ENCODE data around the gene GREB1. TPM values are rescaled to one million over a fixed set of nuclear protein-coding genes. Genes with fewer than 3 reads are reported as not detected.

The GREB1 gene
- total RNA-seq, 1 experiment from 2014 or later = 0.57 TPM

DNA sequence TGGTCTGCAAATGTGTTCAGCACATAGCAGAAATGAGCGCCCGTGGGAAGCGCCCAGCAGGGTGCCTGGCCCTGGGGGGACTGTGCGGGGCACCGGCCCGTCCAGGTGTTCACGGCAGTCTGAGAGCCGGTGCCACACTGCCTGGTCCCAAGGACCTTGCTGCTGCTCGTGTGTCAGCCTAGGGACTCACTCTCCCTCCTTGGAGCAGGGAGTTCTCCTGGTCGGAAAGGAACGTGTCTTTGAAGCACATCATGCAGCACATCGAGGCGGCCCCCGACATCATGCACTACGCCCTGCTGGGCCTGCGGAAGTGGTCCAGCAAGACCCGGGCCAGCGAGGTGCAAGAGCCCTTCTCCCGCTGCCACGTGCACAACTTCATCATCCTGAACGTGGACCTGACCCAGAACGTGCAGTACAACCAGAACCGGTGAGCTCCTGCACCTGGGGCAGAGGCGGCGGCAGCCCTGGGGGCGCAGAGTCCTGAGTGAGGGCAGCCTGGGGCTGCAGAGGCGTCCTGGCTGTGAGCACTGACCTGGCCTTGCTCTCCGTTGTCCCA is 100.2 kb downstream of the GREB1 start:
- DNase-seq (ENCODE audit: low read depth) = no peak

DNA sequence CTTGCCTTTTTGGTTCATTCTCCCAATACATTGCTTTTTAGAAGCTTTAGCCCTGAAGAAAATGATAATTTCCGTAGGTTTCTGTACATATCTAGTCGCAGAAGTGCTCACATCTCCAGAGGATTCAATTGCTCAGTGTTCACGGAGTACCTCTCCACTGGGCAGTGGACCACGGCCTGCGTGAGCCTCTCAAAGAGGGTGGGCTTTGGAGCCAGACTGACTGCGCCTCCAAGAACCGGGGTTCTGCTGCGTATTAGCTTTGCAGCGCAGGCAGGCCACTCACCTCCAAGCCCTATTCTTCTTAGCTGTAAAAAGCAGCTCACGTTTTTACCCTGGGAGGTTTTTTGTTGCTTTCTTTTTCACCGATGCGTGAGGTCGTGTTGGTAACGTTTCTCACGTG is 100.7 kb downstream of the GREB1 start:
- no peak for DNase-seq (ENCODE audit: low read depth)

DNA sequence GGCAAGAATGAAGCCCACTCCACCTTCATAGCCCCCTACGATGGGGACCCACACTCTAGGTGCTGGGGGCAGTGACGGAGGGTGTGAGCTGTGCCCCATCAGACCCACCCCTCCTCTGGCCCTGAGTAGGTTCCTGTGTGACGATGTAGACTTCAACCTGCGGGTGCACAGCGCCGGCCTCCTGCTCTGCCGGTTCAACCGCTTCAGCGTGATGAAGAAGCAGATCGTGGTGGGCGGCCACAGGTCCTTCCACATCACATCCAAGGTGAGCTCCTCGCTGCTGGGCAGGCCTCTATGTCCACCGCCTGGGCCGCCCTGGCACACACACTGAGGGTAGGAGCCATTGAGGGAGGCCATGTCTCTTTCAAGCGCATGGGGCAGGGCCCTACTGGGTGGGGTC is 101.3 kb downstream of the GREB1 start:
- DNase-seq (ENCODE audit: low read depth) = no peak

- DNase-seq (ENCODE audit: low read depth) = no peak
Measured at GRCh38 chr2:11636593-11637295, 102.9 kb downstream of the GREB1 start.

DNA sequence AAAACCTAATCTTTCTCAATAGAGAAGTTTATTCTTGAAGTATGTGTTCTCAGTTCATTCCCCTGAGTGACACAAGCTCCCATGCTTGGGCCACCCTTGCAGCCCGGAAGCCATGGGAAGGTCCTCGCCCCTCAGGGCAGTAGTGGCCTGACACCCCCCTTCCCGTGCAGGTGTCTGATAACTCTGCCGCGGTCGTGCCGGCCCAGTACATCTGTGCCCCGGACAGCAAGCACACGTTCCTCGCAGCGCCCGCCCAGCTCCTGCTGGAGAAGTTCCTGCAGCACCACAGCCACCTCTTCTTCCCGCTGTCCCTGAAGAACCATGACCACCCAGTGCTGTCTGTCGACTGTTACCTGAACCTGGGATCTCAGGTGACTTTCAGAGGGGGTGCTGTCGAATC is 103.7 kb downstream of the GREB1 start:
- DNase-seq (ENCODE audit: low read depth) = no peak

DNA sequence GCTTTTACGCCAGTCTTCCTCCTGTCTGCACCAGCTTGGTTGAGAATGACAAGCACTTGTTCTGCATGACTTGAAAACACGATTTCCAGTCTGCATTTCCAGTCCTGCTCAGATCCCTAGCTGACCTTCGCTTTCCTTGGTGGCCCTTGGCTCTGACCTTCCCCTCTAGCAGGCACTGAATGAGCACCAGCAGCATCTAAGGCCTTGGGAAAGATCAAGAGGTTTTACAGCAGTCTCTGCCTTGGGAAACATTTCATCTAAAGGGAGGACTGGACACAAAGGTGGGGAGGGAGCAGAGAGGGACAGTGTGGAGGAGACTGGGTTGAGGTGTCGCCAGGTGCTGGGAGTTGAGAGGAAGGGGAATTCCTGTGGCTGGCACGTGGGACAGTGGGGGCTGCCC is 105.7 kb downstream of the GREB1 start:
- DNase-seq (ENCODE audit: low read depth) = no peak

DNA sequence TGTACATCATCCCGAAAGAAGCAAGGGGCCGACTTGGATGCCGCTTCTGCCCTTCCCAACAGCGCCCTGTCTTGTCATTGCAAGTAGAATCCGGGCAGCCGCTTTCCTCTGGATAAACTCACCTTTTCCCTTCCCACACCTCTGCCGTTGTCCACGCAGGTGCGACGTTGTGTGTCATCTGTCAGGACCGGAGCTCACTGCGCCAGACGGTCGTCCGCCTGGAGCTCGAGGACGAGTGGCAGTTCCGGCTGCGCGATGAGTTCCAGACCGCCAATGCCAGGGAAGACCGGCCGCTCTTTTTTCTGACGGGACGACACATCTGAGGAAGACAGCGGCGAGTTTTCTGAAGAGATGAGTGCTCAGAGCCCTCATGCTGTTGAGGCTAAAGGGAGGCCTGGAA is 106.3 kb downstream of the GREB1 start:
- no peak for DNase-seq (ENCODE audit: low read depth)

DNA sequence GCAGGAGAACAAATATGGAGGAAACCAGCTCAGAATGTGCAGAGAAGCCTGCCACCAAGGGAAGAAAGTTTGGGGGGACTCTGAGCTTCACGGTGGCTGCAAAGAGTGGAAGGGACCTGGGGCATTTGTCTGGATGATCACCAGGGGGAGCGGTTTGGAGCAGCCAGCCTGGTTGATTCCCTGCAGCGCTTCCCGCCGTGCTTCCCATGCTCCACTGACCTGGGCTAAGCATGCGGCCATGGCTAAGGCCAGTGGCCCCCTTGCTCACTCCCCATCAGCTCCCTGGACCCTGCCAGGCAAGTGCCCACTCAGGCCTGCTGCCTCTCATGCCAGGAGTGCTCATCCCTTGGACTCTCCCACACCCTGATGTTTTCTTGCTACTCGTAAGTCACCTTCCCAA is 109.1 kb downstream of the GREB1 start:
- no peak for DNase-seq (ENCODE audit: low read depth)

DNA sequence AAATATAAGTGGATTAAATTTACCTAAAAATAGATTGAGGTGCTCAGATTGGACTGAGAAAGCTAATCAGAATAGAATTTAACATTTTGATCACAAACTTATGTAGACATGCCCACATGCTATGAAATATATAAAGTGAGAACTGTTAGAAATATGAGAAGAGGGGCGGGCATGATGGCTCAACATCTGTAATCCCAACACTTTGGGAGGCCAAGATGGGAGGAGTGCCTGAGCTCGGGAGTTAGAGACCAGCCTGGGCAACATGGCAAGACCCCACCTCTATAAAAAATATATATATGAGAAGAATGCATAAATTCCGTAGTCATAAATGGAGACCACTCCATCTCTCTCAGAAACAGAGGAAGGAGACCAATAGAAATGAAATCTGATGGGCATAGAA is 110.4 kb downstream of the GREB1 start:
- no peak for DNase-seq (ENCODE audit: low read depth)

DNA sequence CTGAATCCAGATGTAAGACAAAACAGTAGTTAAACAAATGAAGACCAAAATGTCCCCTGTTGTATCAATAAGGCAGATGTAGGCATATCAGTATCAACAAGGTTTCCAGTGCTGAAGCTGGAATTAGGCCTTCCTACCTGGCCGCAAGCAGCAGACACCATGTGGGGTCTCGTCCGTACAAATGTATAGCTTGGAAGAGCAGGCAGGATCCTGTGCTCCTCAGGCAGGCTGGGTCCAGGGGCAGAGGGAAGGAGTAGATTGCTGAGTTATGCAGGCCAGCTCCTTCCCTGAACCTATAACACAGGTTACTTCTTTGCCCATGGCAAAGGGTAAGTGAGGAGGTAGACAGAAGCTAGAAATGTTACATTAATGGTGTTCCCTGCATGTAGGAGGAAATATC is 112.7 kb downstream of the GREB1 start:
- no peak for DNase-seq (ENCODE audit: low read depth)

- DNase-seq (ENCODE audit: low read depth) = no peak
Measured at GRCh38 chr2:11647834-11648600, 114.2 kb downstream of the GREB1 start.

- no peak for DNase-seq (ENCODE audit: low read depth)
Measured at GRCh38 chr2:11649093-11649492, 115.2 kb downstream of the GREB1 start.

GRCh38 chr2:11651856-11652548 is 118.2 kb downstream of the GREB1 start:
- no peak for DNase-seq (ENCODE audit: low read depth)

DNA sequence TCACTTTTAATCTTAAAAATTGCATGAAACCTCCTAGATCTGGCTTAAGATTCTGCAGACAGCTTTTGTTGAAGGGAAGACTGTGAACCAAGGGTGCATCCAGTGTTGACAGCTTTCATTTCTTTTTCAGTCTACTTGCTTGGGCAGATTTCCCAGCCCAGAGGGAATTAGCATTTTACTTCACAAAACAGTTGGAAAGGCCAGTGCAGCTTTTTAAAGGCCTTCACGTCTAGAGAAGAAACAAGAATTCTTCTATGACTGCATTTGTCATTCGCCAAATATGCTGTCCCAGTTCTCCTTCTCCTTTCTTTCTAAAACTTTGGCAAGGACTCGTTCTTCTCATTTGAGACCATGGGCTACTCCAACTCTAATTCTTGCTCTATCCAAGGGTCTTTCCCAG is 118.7 kb downstream of the GREB1 start:
- DNase-seq (ENCODE audit: low read depth) = no peak

GRCh38 chr2:11655495-11655894 is 121.7 kb downstream of the GREB1 start:
- no peak for DNase-seq (ENCODE audit: low read depth)

DNA sequence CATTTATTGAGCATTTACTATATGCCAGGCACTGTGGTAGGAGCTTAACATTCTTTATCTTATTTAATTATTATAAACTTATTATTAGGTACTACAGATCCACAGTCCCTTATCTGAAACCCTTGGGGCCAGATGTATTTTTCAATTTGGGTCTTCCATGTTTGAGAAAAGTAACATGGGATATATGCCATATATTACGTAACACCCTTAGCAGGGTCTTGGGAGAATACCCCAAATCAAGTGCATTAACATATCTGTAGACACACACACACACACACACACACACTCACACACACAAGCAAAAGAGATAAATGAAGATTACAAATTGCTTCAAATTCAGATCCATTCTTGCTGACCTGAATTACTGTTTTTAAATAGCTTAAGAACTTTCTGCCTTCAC is 122.4 kb downstream of the GREB1 start:
- no peak for DNase-seq (ENCODE audit: low read depth)

DNA sequence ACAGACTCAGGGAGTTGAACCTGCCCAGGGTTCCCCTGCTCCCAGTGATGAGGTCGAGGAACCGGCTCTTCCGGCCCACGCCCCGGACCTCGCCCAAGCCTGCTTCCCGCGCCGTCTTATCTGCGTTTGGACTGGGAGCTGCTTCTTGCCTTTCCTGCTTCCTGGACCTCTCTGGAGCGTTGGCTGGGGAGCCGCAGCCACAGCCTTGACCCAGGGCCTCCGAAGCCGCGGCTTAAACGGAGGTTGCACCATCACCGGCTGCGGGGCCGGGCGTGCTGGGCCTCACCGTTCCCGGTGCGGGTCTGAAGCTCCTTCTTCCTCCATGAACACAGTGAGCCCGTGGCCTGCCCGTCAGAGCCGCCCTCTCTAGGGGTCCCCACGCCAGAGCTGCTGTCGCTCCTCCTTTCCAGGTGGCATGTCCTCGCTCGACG is 122.8 kb downstream of the GREB1 start:
- no peak for DNase-seq (ENCODE audit: low read depth)

- DNase-seq (ENCODE audit: low read depth) = no peak
Measured at GRCh38 chr2:11657195-11657594, 123.3 kb downstream of the GREB1 start.

DNA sequence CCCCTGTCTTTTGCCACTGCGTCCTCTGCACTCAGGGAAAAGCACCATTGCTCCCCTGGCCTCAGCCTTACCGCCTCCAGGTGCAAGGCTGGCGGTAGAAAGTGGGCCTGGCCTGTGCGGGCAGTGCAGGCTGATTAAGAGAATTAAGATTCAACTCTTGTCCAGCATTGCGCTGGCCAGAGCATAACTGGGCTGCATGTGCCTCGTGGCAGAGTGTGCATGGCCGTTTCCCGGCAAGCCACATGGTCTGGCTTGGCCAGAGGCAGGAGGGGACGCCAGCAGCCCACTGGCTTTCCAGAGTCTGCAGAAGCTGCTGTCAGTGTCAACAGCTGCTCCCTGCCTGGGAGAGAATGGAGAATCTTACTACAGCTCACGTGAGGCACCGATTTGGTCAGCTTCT is 123.8 kb downstream of the GREB1 start:
- no peak for DNase-seq (ENCODE audit: low read depth)

- DNase-seq (ENCODE audit: low read depth) = no peak
Measured at GRCh38 chr2:11658208-11659114, 124.6 kb downstream of the GREB1 start.

DNA sequence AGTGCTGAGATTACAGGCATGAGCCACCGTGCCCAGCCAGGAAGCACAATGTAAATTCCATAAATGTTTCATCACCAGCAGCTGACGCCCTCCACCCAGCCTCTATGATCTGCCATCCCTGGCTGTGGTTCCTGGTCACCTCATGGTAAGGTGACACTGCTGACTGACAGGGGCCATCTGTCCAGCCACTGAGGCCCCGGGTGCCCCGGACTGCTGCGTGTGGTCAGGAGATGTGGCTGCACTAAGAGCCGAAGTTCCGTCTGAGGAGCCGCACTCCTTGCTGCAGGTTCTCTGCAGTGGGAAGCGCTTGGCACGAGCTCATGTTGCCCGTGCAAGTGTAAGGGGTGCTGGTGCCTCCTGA is 125.2 kb downstream of the GREB1 start:
- DNase-seq (ENCODE audit: low read depth) = no peak
